SKM-1 treated with dmso at 0.1 percent for 144 hours (cell line): ENCODE results near the gene ZNF496.
"Not testable (repeated sequence)": the region's sequence is repeated elsewhere in the genome, so short reads cannot be mapped to it uniquely, and the experiment has no call there.

Experiments
- DNase-seq: peaks from one replicate; lab custom pipeline; 2025; ENCODE audit not compliant: unreplicated experiment; lab: John Stamatoyannopoulos, UW

The ZNF496 gene

DNA sequence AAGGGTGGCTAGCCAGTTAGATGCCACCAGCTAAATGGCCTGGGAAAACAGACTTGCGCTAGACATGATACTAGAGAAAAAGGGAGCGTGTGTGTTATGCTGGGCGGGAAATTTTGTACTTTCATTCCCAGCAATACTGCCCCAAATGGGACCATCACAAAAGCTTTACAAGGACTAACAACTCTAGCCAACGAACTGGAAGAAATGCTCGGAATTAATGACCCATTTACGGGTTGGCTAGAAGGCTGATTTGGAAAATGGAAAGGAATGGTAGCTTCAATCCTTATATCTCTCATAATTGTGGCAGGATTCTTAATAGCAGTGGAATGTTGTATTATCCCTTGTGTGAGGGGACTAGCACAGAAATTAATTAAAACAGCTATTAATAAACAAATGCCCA lies 27.9 kb upstream of the ZNF496 start:
- DNase-seq = no peak

DNA sequence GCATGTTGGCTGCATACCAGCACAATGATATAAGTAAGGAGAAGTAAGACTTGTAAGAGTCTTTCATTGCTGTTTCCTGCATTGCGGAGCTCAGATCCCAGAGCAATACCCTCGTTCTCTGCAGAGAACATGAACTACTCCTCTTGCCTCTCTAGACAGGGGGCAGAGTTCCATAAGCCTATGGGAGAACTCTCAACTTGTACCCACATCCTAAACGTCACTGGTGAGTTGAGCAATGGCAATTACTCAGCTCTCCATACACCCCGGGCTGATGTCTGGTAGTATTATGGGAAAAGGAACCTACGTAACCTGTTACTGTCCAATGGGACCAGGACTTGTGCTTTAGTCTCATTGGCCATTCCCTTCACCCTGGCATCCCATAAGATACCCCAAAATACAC lies 27.3 kb upstream of the ZNF496 start:
- peak; percentile 64 for DNase-seq

DNA sequence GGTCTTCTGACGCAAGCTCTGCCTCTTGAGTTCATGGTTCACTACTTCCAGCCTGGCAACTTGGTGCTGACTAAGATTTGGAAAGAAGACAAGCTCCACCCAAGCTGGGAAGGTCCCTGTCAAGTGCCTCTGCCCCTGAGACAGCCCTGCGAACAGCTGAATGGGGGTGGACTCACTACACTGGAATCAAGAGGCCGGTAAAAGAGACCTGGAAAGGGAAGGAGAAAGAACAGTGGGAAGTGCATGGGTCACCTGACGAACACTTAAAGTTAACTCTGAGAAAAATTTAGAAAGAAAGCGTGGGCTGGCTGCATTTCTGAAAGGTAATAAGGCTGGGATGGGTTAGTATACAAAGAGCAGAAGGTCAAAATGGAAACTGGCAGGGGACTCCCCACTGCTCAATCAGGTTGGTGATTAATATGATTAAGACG lies 26.1 kb upstream of the ZNF496 start:
- DNase-seq = no peak

DNA sequence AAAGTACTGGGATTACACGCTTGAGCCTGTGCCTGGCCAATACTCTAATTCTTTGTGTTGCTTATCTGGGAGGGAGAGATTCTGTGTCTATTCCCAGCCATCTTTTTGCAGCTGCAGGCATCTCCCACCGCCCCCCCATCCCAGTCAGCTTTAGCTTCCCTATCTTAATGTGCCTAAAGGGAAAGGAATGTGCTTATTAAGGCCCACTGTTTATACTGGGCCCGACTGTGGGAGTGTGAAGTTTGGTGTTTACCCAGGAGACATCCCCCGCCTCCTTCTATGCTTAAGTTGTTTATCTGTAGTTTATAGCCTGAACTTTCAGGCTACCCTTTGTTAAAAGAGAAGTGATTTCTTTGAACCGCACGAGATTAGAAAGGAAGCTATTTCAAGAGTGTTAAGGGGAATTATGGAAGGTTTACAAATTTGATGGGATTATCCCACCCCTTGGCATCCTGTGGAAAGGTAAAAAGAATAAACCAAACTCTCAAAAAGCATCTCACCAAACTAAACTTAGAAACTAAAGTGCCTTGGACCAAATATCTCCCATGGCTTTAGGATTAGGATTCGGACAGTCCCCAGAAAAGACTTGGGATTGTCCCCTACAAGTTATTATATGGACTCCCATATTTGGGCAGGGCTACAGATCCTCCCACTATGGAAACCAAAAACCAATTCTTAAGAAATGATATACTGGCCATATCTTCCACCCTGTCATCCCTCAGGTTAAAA lies 25.5 kb upstream of the ZNF496 start:
- DNase-seq = no peak

DNA sequence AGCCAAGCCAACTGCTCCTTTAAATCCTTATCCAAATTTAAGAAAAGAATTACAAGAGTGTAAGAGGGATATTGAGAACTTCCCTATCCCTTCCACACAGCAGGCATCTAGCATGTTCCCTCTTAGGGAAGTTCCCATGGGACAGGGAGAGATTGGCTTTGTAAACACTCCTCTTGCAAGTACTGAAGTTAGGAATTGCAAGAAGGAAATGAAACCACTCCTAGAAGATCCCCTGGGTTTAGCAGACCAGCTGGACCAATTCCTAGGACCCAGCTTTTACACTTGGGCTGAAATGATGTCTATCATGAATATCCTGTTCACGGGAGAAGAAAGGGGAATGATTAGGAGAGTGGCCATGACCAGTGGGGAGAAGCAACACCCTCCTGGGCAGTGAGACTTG lies 23.5 kb upstream of the ZNF496 start:
- not testable (repeated sequence) for DNase-seq

DNA sequence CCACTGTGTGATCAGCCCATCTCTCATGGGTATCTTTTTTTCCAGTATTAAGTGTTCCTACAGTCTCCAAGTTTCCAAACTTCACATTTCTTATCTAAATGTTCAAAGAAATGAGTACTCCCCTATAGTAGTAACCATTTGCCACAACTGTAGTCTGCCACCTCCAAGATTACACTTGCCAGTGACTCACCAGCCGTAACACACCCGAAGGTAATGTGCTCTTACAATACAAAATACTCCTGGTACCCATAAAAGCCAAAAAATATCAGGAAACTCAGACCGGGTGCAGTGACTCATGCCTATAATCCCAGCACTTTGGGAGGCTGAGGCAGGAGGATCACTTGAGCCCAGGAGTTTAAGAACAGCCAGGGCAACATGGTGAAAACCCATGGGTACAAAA lies 20.5 kb upstream of the ZNF496 start:
- DNase-seq = no peak

DNA sequence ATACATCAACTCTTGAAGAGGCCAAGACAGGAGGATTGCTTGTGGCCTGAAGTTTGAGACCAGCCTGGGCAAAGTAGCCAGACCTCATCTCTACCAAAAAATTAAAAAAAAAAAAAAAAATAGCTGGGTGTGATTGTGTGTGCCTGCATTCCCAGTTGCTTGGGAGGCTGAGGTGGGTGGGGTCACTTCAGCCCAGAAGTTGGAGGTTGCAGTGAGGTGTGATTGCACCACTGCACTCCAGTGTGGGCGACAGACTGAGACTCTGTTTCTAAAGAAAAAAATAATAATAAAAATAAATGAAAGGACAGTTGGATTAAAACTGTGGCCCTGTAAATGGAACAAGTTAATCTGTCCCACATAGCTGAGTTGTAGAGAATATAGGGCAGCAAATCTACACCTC lies 18.9 kb upstream of the ZNF496 start:
- no peak for DNase-seq

DNA sequence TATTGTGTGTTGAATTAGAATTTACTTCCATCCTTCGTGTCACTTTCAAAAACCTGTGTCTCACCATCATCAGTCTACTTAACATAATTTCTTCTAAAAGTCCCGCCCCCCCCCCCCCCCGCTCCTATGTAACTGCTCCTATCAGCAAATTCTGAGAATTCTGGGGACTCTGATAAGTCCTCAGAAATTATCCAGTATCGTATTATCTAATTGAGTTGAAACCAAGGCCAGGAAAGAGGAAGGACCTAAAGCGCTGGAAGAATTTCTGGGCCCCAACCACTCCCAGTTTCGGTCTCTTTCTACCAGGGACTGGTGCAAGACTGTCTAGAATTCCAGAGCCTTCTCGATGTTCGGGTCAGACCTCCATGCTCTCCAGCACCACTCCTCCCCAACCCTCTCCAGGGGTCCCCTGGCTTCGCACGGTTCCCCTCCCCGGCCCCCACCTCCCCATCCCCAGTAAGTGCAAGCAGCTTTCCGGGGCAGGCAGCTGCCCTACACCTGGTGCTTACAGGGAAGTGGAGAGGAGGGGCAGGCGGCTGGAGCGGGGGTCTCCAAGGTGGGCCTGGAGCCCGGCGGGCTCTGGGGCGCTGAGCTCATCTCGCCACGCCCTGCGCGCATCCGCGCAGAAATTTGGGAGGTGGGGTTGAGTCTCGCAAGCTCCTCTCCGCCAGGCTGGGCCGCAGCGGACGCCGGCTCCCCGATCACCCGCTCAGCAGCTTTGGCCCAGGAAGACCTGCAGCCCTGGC lies 16.0 kb upstream of the ZNF496 start:
- no peak for DNase-seq

DNA sequence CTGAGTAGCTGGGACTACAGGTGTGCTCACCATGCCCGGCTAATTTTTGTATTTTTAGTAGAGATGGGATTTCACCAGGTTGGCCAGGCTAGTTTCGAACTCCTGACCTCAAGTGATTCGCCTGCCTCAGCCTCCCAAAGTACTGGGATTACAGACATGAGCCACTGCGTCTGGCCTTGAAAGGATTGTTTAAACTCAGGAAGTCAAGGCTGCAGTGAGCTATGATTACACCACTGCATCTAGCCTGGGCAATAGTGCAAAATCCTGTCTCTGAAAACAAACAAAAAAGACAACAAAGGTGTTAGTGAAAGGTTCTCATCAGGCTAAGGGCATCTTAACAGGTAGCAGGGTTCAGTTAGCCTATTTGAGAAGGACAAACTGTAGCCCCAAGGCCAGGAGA lies 14.2 kb upstream of the ZNF496 start:
- no peak for DNase-seq

DNA sequence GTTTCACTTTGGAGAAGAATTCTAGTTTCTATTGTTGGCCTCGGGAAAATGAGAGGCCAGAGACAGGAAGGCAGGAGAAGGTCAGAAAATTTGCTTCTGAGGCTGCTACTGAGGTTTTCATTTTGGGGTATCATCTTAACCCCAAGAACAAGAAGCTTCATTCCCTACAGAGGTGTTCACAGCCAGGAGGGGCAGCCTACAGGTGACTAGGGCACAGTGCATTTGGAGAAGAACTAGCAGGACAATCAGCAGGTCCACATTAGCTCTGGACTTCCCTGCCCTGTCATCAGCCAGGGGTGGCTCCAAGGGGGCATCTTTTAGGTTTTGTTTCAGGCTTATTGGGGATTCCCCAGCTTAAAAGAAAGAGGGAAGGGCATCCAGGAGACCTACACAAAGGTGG lies 12.1 kb upstream of the ZNF496 start:
- DNase-seq = no peak

DNA sequence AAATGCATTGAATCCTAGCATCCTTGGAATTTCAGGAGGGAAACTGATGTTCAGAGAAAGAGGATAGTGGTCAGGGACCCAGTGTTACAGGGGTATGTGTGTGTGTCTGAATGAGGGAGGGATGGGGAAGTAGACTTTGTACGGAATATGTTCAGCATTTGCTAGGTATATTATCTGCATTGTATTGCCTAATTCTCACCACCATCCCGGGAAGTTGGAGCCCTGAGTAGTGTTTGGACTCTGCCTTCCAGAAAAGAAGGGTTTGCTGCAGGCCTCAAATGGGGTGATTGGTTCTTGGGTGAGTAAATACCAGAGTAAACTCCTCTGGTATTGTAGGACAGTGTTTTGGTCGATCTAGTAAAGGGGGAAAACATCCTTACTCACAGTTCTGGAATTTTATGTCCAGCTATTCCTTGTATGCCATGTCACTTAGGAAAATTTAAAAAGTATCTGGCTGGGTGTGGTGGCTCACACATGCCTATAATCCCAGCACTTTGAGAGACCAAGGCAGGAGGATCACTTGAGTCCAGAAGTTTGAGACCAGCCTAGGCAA lies 7.1 kb upstream of the ZNF496 start:
- no peak for DNase-seq

DNA sequence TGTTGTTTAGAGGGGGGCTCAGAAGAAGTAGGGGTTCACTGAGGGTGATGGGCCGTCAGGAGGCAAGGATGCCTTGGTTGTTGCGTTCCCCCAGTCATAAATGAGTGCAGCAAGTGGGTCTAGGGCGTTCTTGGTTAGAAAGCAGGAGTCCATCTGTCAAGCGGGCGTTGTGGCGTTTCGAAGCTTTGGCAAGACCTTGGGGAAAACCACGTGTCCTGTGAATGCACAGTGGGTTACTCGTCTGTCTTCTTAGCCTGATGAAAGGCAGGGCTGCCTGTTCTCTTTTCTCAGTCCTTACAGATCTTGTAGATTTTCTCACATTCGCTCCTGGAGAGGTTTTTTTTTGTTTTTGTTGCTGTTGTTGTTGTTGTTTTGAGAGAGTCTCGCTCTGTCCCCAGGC lies 6.3 kb upstream of the ZNF496 start:
- no peak for DNase-seq

DNA sequence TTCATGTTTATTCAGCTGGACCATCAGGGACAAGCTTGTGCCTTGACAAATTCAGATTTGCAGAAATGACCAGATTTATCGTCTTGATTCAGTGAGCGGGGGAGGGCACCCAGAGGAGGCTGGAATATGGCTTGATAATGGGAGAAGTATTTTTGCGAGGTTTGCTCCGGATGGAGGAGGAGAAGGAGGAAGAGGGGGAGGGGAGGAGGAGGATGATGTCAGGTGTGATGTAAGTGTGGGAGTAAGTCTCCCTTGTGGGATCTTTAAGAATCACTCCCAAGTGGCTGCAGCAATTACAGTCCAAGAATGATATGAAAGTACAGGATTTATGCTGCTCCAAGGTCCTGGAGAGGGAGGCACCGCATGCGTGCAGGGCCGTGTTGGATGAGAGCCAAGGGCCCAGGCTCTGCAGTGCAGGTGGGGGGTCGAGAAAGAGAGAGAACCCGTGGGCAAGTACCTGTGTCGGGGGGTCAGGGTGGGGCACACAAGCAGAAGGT lies 5.6 kb upstream of the ZNF496 start:
- DNase-seq = no peak

DNA sequence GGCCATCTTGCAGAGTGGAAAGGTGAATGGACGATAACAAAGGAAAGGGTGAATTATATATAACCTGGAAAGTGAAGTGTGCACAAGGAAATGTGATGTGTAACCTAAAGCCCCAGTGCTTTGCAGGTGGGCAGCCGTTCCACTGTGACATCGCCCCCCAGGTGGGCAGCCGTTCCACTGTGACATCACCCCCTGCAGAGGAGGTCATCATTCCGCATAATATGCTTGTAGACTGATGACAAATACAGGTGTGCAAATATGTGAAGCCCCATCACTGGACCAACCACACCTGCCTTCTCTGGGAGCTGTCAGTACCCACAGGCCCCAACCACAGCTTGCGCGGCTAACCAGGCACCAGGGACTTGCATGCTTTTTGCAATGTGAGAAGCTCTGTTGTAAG lies 4.7 kb upstream of the ZNF496 start:
- DNase-seq = no peak

DNA sequence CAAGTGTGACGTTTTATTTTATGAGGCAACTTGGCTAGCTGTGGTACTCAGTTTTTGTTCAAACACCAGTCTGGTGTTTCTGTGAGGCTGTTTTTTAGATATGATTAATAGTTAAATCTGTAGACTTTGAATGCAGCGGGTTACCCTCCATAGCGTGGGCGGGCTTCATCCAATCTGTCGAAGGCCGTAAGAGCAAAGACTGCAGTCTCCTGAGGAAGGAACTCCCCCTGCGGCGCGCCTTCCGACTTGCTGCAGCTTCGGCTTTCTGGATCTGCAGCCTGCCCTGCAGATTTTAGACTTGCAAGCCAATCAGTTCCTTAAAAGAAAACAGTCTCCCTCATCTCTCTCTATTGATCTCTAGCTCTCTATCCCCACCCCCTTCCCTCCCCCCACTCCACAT lies 4.2 kb upstream of the ZNF496 start:
- DNase-seq = no peak

DNA sequence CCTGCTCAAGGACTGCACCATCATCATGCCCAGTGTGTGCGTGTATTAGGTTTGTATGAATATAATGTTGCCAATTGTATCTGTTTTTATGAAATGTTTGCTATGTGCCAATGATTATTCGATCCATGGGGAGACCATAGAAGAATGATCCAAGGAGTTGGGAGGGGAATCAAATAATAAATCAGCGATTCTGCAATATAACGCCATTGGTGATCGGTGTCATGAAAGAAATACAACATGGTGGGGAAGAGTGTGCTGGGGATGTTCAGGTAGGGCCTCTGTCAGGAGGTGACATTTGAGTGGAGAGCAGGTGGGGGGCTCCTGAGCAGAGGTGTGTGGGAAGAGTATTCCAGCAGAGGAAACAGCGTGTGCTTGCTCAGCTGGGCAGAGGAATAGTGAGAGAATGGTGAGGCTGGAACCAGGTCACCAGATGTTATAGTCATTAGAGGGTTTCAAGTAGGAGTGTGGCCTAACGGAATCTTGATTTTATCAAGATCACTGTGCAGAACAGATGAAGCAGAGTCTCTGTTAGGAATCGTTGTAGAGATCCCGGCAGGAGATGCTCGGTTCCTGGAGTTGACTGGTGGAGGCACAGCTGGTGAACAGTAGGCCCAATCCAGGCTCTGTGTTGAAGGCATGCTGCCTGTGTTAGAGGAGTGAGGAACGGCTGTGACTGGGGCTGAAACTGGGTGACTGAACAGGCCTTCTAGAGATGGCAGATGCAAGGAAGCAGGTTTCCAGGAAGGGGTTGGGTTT lies 2.9 kb upstream of the ZNF496 start:
- DNase-seq = no peak

DNA sequence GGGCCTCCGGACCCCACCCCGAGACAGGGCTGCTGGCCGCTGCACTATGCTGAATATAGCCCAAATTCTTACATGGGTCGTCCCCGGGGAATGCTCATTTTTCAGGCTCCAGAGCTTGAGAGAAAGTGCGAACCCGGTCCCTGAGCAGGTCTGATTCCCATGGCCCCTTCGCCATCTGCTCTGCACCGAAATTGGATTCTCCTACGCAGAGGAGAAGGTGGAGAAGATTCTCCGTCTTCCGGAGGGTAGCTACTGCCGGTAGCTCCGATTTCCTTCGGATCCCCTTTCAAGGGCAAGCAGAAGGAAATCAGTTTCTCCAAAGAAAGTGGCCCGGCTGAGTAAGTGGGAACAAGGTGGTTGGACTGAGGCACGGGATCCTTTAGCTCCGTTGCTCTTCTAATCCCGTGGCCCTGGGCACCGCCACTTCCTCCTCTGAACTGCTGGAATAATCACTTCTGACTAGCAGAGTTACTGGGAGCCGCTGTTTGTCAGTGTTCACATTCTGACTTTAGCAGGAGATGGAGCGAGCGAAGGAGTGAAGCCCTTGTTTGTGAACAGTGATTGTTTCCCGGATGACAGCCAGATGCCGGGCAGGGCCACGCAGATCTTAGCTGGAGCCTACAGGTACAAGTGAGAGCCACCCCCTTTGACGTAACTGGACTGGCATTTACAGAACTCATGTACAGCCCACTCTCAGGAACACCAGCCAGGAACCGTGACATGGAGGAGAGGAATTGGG lies 1.1 kb upstream of the ZNF496 start:
- no peak for DNase-seq

DNA sequence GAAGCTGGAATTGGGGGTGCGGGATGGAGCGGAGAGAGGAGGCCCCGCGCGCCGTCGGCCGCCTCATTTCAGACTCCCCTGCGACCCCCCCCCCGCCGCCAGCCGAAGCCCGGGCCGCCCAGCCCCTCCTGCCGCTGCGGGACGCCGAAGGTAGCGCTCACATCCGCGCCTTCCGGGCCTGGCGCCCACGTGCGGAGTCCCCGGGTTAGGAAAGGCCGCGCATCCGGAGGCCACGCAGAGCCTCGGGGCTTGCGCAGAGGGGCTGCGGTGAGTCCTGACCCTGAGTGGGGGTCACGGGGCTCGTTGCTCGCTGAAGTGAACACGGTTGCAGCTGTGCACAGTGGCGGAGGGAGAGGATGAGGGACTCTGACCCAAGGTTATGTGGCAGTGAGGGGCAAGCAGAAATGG lies 552 bp upstream of the ZNF496 start:
- peak; percentile 33 for DNase-seq

DNA sequence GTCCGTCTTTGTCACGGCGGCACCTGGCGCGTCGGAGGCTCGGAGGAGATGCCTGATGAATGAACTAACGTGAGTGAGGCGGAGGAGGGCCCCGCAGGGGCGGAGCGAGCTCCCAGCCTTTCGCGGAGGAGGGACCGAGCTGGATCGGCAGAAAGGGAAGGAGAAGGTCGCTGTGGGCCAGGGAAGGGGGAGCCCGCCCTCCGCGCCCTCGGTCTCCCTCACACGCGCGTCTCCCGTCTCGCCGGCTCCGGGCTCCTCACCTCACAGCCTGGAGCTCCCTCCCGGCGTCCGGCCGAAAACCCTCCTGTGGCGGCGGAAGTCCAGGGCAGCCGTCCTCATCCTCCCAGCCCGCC lies 519 bp downstream of the ZNF496 start:
- peak; percentile 80 for DNase-seq

DNA sequence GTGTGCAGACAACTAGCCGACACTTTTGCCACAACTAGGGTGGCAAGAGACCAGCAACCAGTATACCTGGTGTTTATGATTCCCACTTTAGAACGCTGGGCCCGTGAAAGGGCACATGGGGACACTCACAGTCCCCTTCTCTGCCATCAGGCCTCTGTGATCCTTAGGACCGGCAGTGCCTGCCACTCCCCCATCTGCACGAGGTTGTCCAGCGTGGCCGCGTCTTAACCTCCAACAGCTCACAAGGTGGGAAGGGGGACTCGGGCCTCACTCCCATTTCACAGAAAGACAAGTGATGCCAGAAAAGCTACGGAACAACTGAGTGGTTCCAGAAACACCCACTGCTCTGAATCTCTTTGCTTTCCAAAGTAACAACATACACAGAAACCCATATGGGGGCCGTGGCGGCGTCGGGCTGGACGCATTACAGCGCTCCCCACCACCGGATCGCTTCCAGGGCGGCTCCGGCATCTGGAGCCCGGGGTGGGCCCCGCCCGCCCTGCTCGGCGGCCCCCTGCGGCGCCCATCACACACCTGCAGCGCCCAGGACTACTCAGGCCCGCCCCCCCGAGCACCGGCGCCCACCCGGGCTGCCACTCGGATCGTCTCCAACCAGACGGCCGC lies 1.0 kb downstream of the ZNF496 start:
- DNase-seq = no peak
